ENCODE data around the gene PAFAH1B2. TPM values are rescaled to one million over a fixed set of nuclear protein-coding genes. Genes with fewer than 3 reads are reported as not detected.

Gene PAFAH1B2
- total and polyA plus RNA-seq, 2 donors (not counting 3 experiments of a cell fraction or from before 2014, with no cell fraction given): 34.2 to 128 TPM

DNA sequence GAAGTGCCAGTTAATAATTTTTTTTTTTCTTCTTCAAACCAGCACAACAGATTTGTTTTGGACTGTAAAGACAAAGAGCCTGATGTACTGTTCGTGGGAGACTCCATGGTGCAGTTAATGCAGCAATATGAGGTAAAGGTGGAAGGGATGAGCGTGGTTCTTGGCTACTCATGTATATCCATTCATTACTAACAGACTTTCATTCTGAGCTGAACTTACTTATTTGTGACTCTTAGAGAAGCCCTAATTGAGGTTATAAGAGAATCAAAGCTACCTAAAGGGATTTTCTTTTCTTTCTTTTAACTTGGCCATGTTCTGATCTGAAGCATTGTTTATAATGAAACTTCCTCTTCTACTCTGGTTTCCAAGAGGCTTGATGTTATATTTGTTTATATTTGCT, 15.8 kb downstream of the PAFAH1B2 start:
- dilution Hi-C loops (cut with MboI; ENCODE audit: extremely low pct_ligation_motif_present, low sequenced_read_pairs): no loop called here
- Histone ChIP-seq H3K9me1 (replicated peaks; ENCODE audit: control insufficient read depth, extremely low read depth, insufficient read depth, low read length) (no peaks in the 10 kb centered on the region), H3K9ac (replicated peaks; ENCODE audit: extremely low read depth, insufficient read depth, low read length) (no peak overlapping the region), H3K27ac (ENCODE audit: insufficient read depth, low read depth, low read length) (no peak overlapping the region), H3K4me3 (replicated peaks in 1 of 3; ENCODE audit: insufficient read depth in 1 of 3, low read depth in 1 of 3, low read length in 3 of 3) (no peak overlapping the region), H3K4me1 (ENCODE audit: control insufficient read depth, extremely low read depth, insufficient read depth, low read length) (no peaks in the 10 kb centered on the region), H3K27me3 (ENCODE audit: control insufficient read depth in 2 of 2, insufficient read depth in 2 of 2, low read length in 2 of 2) (no peaks in the 10 kb centered on the region), H3K79me2 (ENCODE audit: control insufficient read depth, insufficient read depth, low read length) (peaks cover 53% of the 10 kb centered on the region), H3K4me2 (ENCODE audit: insufficient read depth, low read length) (no peak overlapping the region), H2AFZ (ENCODE audit: low read depth, low read length) (no peak overlapping the region), H3K36me3 (ENCODE audit: control insufficient read depth in 2 of 2, extremely low read depth in 1 of 2, insufficient read depth in 2 of 2, low read length in 2 of 2) (peaks cover 17 to 18% of the 10 kb centered on the region in 2 experiments), H4K20me1 (replicated peaks; ENCODE audit: control insufficient read depth, extremely low read depth, insufficient read depth, low read length) (peaks cover 9% of the 10 kb centered on the region), H3K9me3 (replicated peaks; ENCODE audit: control insufficient read depth, insufficient read depth, low read length) (no peaks in the 10 kb centered on the region)
- no peak for DNase-seq (ENCODE audit: low read depth, low spot score)
- ChIA-PET POLR2A (no interaction called here), CTCF (interaction anchor here (0.9 to 1.7 kb wide), 3 partner anchors 10 to 71 kb away, joined by 3 to 5 read pairs (median 3); no protein-coding TSS in a partner anchor)
- intact Hi-C loops (cut with micrococcal nuclease): no loop called here
- no TSS peak for BruUV-seq (replicated peaks)
- no peak for TF ChIP-seq EZH2 (IDR thresholded peaks at IDR 0.05; ENCODE audit: borderline replicate concordance, low read depth, low read length, severe bottlenecking)
- TF ChIP-seq GATA2 (IDR thresholded peaks at IDR 0.05; ENCODE audit: insufficient read depth, insufficient read length, low read depth, low read length): no peak
- TF ChIP-seq JUN (IDR thresholded peaks at IDR 0.05; ENCODE audit: borderline replicate concordance, insufficient read depth, insufficient read length, low read depth): no peak
- TF ChIP-seq MYC (IDR thresholded peaks at IDR 0.05; ENCODE audit: low read depth, low read length): no peak
- TF ChIP-seq, protein P1, sequence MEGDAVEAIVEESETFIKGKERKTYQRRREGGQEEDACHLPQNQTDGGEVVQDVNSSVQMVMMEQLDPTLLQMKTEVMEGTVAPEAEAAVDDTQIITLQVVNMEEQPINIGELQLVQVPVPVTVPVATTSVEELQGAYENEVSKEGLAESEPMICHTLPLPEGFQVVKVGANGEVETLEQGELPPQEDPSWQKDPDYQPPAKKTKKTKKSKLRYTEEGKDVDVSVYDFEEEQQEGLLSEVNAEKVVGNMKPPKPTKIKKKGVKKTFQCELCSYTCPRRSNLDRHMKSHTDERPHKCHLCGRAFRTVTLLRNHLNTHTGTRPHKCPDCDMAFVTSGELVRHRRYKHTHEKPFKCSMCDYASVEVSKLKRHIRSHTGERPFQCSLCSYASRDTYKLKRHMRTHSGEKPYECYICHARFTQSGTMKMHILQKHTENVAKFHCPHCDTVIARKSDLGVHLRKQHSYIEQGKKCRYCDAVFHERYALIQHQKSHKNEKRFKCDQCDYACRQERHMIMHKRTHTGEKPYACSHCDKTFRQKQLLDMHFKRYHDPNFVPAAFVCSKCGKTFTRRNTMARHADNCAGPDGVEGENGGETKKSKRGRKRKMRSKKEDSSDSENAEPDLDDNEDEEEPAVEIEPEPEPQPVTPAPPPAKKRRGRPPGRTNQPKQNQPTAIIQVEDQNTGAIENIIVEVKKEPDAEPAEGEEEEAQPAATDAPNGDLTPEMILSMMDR (IDR thresholded peaks at IDR 0.05; ENCODE audit: extremely low read depth in 1 of 2, insufficient read depth in 1 of 2, low read depth in 1 of 2, low read length in 2 of 2): no peak
- TF ChIP-seq POLR2AphosphoS5 (IDR thresholded peaks at IDR 0.05; ENCODE audit: insufficient read depth, low read depth, low read length): no peak
- no peak for FAIRE-seq

Data from endothelial cell of umbilical vein (primary cell).